ENCODE data around the gene CACNA1E.

The CACNA1E gene

DNA sequence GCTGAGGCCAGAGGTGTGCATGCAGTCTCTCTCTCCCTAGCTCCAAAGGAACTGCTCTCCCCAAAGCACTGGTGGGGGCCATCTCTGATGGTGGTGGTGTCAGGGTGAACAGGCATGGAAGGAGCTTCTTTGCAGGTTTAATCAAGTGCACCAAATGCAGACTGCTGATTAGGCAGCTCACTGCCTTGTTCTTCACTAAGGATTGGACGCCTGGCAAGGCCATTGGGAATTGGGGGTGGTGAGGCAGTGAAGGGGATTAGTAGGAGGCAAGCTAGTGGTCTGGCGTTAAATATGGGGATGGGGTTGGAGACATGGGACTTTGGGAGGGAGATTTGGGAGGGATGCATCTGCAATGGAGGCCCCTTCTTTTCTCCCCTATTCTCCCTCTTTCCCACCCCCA is 1.5 kb downstream of the CACNA1E start:
- TF ChIP-seq, protein P1, sequence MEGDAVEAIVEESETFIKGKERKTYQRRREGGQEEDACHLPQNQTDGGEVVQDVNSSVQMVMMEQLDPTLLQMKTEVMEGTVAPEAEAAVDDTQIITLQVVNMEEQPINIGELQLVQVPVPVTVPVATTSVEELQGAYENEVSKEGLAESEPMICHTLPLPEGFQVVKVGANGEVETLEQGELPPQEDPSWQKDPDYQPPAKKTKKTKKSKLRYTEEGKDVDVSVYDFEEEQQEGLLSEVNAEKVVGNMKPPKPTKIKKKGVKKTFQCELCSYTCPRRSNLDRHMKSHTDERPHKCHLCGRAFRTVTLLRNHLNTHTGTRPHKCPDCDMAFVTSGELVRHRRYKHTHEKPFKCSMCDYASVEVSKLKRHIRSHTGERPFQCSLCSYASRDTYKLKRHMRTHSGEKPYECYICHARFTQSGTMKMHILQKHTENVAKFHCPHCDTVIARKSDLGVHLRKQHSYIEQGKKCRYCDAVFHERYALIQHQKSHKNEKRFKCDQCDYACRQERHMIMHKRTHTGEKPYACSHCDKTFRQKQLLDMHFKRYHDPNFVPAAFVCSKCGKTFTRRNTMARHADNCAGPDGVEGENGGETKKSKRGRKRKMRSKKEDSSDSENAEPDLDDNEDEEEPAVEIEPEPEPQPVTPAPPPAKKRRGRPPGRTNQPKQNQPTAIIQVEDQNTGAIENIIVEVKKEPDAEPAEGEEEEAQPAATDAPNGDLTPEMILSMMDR (conservative IDR thresholded peaks at IDR 0.05) = no peak
- no peak overlapping the region for H3K27ac ChIP-seq

DNA sequence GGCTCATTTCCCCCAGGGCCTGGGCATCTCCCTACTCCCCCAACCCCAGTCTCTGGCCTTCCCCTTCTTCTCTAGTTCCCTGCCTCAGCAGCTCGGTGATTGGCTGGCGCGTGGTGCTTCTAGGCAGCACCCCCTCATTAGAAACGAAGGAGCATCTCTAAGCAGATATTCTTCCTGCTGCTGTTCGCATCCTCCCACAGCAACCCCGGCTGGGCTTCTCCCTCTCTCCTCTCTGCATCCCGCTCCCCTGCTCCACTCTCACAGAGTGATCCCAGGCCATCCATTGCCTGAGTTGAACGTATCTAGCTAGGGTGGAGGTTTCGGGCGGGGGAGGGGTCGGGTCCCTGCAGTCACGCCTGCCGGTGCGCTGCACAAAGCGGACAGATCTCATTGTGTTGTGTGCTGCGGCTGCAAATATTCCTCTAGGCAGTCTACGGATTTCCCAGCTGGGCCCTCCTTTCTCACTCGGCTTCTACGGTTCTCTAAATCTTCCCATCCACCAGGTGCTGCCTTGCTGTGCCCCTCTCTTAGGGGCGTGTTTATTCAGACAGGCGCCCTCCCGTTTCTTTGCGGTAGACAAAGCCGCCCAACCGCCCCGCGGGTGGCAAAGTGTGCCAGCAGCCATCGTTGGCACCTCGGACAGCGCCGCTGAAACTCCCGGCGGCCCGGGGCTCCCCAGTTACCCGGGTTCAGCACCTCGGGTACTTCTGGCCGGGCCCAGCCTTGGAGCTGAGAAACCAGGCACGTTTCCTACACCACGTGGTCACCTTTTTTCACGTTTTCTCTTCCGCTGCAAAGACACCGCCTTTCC is 2.2 kb downstream of the CACNA1E start:
- TF ChIP-seq, protein P1 (conservative IDR thresholded peaks at IDR 0.05) = no peak
- no peak overlapping the region for H3K27ac ChIP-seq

DNA sequence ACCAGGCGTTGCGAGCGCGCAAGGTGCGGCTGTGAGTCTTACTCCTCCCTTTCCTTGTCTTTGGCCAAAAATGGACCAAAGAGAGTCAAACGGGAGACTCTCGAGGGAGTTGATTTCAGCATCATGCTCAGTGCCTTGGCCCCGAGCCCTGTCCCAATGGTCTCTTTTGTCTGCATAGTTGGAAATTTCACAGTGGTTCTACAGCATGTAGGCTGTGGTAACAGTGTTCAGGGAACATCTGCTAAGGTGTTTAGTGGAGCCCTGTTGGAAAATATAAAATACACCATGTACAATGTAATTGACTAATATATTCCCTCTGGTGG is 2.7 kb downstream of the CACNA1E start:
- no peak overlapping the region for H3K27ac ChIP-seq
- TF ChIP-seq, protein P1 (conservative IDR thresholded peaks at IDR 0.05) = no peak

DNA sequence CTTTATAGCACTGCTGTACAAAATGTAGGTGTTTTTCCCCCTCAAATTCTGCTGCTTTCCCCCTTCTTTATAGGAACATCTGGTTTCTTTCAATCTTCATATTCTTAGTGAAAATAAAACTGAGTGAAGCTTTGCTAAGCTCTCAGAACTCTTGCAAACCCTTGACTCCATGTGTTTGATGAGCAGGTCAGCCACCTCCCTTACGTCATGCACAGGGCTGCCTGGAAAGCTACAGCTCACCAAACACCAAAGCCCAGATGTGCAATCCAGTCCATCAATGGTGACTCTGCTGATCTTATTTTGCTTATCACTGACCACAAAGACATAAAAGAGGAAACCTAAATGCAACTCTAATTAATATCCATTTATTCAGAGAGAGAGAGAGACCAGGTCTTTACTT is 5.5 kb downstream of the CACNA1E start:
- TF ChIP-seq, protein P1 (conservative IDR thresholded peaks at IDR 0.05) = no peak
- no peak overlapping the region for H3K27ac ChIP-seq

DNA sequence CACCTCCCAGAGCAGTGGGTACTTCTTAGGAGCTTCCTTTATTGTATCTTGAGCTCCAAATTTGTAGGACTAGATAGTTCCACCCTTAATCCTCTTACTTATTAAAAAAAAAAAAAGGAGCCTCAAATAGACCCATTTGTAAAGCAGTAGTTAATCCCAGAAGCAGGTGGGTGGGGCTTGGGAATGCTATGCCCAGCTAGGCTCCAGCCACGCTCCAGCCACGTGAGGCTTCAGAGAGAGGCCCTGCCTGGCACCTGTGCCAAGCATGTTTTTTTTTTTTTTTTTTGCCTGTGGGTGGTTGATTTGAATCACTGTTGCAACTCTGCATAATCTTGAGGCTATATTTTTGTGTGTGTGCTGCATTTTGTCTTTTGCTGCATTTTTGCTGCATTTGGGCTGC is 7.0 kb downstream of the CACNA1E start:
- H3K27ac ChIP-seq = no peak overlapping the region
- TF ChIP-seq, protein P1 (conservative IDR thresholded peaks at IDR 0.05) = no peak

DNA sequence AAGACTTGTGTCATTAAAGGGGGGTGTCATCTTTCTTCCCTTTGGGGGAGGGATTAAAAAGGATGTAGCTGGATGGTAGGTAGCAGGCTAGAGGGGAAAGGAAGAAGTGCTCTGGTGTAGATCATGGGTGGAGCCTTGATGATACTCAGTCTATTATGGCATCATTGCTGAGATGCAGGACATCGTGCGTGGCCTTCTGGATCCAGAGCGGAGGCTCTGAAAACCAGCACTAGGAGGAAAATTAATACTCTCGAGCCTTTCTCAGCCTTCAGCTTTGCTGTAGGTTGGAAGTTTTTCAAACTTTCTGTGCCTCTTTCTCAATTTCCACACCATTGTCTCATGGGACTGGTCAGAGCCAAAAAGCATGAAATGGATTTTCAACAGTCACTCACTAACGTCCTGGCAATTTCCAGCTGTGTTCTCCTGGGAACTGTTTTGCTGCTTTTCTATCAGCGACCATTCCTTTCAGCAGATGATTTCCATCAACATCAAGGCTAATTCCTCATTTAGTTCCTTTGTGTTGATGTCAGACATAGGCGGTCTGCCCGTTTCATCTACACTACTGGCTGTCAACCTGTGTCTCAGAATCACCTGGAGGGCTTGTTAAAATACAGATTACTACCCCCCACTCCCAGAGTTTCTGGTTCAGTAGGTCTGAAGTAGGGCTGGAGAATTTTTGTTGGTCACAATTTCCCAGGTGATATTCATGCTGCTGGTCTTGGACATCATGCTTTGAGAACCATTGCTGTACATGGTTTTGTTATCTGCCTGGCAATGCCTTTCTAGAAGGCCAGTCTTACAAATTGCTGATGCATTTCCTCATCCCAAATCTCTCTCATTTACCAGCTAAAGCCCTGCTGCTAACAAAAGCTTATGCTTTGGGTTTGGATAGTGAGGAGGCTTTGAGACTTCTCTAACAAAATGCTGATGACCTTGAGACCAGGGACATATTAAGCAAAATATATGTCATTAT is 7.7 kb downstream of the CACNA1E start:
- H3K27ac ChIP-seq = no peak overlapping the region
- TF ChIP-seq, protein P1 (conservative IDR thresholded peaks at IDR 0.05) = no peak

DNA sequence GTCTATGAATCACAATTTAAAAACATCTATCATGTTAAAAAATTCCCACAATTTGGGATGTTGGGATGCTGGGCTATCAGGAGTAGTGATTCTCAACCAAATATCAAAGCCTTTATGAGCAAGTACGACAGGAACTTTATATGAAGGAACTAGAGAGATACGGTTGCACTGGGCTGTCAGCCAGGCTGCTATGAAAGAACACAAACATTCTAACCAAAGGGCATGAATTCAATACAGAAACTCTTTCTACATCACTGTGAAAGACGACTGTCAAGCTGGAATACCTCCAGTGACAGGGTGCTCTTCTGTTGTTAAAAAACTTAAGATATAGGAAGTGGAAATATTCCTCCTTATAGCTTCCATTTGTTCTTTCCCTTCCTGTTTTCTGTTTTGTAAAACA is 9.8 kb downstream of the CACNA1E start:
- TF ChIP-seq, protein P1 (conservative IDR thresholded peaks at IDR 0.05) = no peak
- H3K27ac ChIP-seq = no peak overlapping the region; the same call in 1 of the 2 replicates

All from VCaP (cell line).